HepG2 (cell line): ENCODE data around the gene METTL26. TPM values are rescaled to one million over a fixed set of nuclear protein-coding genes. Genes with fewer than 3 reads are reported as not detected.

ENCODE experiments used
- ATAC-seq: fragments of 200-7000 bp; cut with Tn5 transposase; 3 replicates; pipeline ENCODE4 v1.9.1; 2020; ENCODE audit warnings: mild to moderate bottlenecking, moderate library complexity
- BruUV-seq: library from RNA; stranded (reverse); fragments of 400-500 nt; replicated peaks from 2 replicates; lab custom pipeline; 2021; lab: Mats Ljungman, UMichigan
- CTCF ChIA-PET: fragments of 300-600 bp; formaldehyde crosslinking; extraction: SDS; loops from one replicate; lab custom pipeline; 2021; ENCODE audit warnings: low total read pairs, inconsistent platforms, low intra/inter-chr PET ratio; lab: Yijun Ruan, JAX
- POLR2A ChIA-PET: fragments of 350-600 bp; sonication (Branson Sonifier 250); formaldehyde crosslinking; loops from one replicate; lab custom pipeline; 2020; ENCODE audit warnings: antibody characterized with exemption, inconsistent platforms; lab: Yijun Ruan, JAX
- DNase-seq: peaks from one replicate; pipeline ENCODE4 v3.0.0-alpha.2; 2015; ENCODE audit warnings: low spot score
- FAIRE-seq: peaks from 3 replicates; lab custom pipeline; 2011; peaks lifted over from hg19 to GRCh38; lab: Jason Lieb, UNC
- H2AFZ ChIP-seq: one replicate; pipeline ENCODE4 v1.6.1; 2011; ENCODE audit warnings: low read length, inconsistent platforms
- H3K27ac ChIP-seq: fragments of 300-600 bp; 3 replicates; pipeline ENCODE4 v1.8.0; 2011; ENCODE audit warnings: mixed run types, mild to moderate bottlenecking, mixed read lengths, low read length, inconsistent platforms; ENCODE audit not compliant: insufficient read depth; ENCODE audit errors: extremely low read length
- H3K27me3 ChIP-seq, 2 experiments: fragments of 200-600 bp in 1 of 2; 2 replicates in 1 of 2; 3 replicates in 1 of 2; pipeline versions ENCODE4 v1.6.0 to v1.8.0; 2011; ENCODE audit warnings: low read length in 2 of 2, mild to moderate bottlenecking in 2 of 2, moderate library complexity in 2 of 2, inconsistent platforms in 1 of 2; ENCODE audit not compliant: insufficient read depth in 2 of 2, control insufficient read depth in 1 of 2
- H3K36me3 ChIP-seq, 2 experiments: fragments of 200-600 bp in 1 of 2; replicated peaks in 1 of 2; 2 replicates in 1 of 2; 3 replicates in 1 of 2; pipeline versions ENCODE4 v1.5.1 to v1.8.0; 2011; ENCODE audit warnings: low read length in 2 of 2, inconsistent platforms in 1 of 2; ENCODE audit not compliant: insufficient read depth in 2 of 2, control insufficient read depth in 1 of 2
- H3K4me1 ChIP-seq: 2 replicates; pipeline ENCODE4 v1.5.1; 2012; ENCODE audit warnings: low read length, inconsistent platforms; ENCODE audit not compliant: insufficient read depth
- H3K4me2 ChIP-seq: 2 replicates; pipeline ENCODE4 v1.6.0; 2011; ENCODE audit warnings: low read depth, low read length, inconsistent platforms
- H3K4me3 ChIP-seq, 3 experiments: fragments of 200-600 bp in 1 of 3; sonication (generic), shearing (Covaris generic) in 1 of 3; replicated peaks in 1 of 3; 2 replicates each; pipeline ENCODE4 v1.5.1; 2011 to 2016; ENCODE audit warnings: low read length in 3 of 3, inconsistent platforms in 2 of 3, low read depth in 2 of 3, mild to moderate bottlenecking in 2 of 3, control low read depth in 1 of 3, mixed read lengths in 1 of 3; ENCODE audit not compliant: insufficient read depth in 1 of 3
- H3K79me2 ChIP-seq: one replicate; pipeline ENCODE4 v1.6.1; 2011; ENCODE audit warnings: low read length, inconsistent platforms; ENCODE audit not compliant: insufficient read depth
- H3K9ac ChIP-seq: 2 replicates; pipeline ENCODE4 v1.6.0; 2011; ENCODE audit warnings: mild to moderate bottlenecking, low read depth, low read length, inconsistent platforms; ENCODE audit not compliant: insufficient read depth
- H3K9me3 ChIP-seq: 2 replicates; pipeline ENCODE4 v1.5.1; 2012; ENCODE audit warnings: mild to moderate bottlenecking, low read length
- H4K20me1 ChIP-seq: 2 replicates; pipeline ENCODE4 v1.6.0; 2011; ENCODE audit warnings: inconsistent platforms, mild to moderate bottlenecking, low read length, moderate library complexity; ENCODE audit not compliant: insufficient read depth
- ARNT2 ChIP-seq: sonication (generic); formaldehyde crosslinking; IDR thresholded peaks from 2 replicates; pipeline ENCODE4 v1.8.0; 2022; ENCODE audit warnings: mild to moderate bottlenecking, low read depth, missing genetic modification reagents, moderate library complexity
- GABPB1 ChIP-seq: IDR thresholded peaks from 2 replicates; pipeline ENCODE4 v1.6.1; 2016; ENCODE audit warnings: mild to moderate bottlenecking, missing genetic modification reagents, moderate library complexity, missing compliant biosample characterization
- HMGXB3 ChIP-seq: sonication (generic); formaldehyde crosslinking; IDR thresholded peaks from 2 replicates; pipeline ENCODE4 v1.4.0; 2020; ENCODE audit warnings: missing genetic modification reagents, borderline replicate concordance
- MAZ ChIP-seq, 2 experiments: sonication (generic) in 1 of 2; formaldehyde crosslinking in 1 of 2; IDR thresholded peaks; 2 replicates each; pipeline versions ENCODE4 v1.5.0 to v1.6.1; 2012 to 2020; ENCODE audit warnings: low read depth in 2 of 2, mild to moderate bottlenecking in 2 of 2, borderline replicate concordance in 1 of 2, improper control_type of control experiment in 1 of 2, low read length in 1 of 2, missing genetic modification reagents in 1 of 2, moderate library complexity in 1 of 2
- MXD1 ChIP-seq: sonication (generic); formaldehyde crosslinking; IDR thresholded peaks from 2 replicates; pipeline ENCODE4 v1.4.0; 2020; ENCODE audit warnings: mild to moderate bottlenecking, missing genetic modification reagents
- PATZ1 ChIP-seq: sonication (generic); formaldehyde crosslinking; IDR thresholded peaks from 2 replicates; pipeline ENCODE4 v1.4.0; 2020; ENCODE audit warnings: missing genetic modification reagents
- RBAK ChIP-seq: sonication (generic); formaldehyde crosslinking; IDR thresholded peaks from 2 replicates; pipeline ENCODE4 v1.5.1; 2020; ENCODE audit warnings: mild to moderate bottlenecking, missing genetic modification reagents
- SMC3 ChIP-seq: IDR thresholded peaks from 2 replicates; pipeline ENCODE4 v1.6.1; 2011; ENCODE audit warnings: low read length, improper control_type of control experiment
- TCF12 ChIP-seq, 2 experiments: fragments of 450-650 bp in 1 of 2; sonication (generic) in 1 of 2; formaldehyde crosslinking in 1 of 2; IDR thresholded peaks; 2 replicates each; pipeline versions ENCODE4 v1.6.1 to v1.8.0; 2017 to 2022; ENCODE audit warnings: antibody characterized with exemption in 1 of 2, mild to moderate bottlenecking in 1 of 2, missing genetic modification reagents in 1 of 2, moderate library complexity in 1 of 2
- ZNF564 ChIP-seq: sonication (generic); formaldehyde crosslinking; IDR thresholded peaks from 2 replicates; pipeline ENCODE4 v1.8.1; 2023; ENCODE audit warnings: mild to moderate bottlenecking, missing genetic modification reagents
- ZNF672 ChIP-seq: sonication (generic); formaldehyde crosslinking; IDR thresholded peaks from 2 replicates; pipeline ENCODE4 v1.8.1; 2022; ENCODE audit warnings: missing genetic modification reagents
- WGBS: methylation state at CpG from one replicate; pipeline ENCODE4 v1.1.6; 2017; ENCODE audit warnings: low lambda C conversion rate; 5-methylcytosine and 5-hydroxymethylcytosine counted together
- in situ Hi-C: cut with HindIII; loops from 2 replicates; pipeline ENCODE4 v1.10.0; 2017; ENCODE audit warnings: low pct_unique_long_range_greater_than_20kb; ENCODE audit not compliant: extremely low pct_ligation_motif_present
- intact Hi-C: fragments of 100-400 bp; cut with micrococcal nuclease; formaldehyde crosslinking; loops from one replicate; pipeline ENCODE4 v1.10.0; 2022; ENCODE audit not compliant: unreplicated experiment
- polyA plus RNA-seq, 8 experiments: library from polyadenylated mRNA; depleted of rRNA in 3 of 8; stranded (reverse) in 7 of 8; unstranded in 1 of 8; fragments of >200 nt; fragmentation: Illumina TruSeq in 4 of 8; extraction: Trizol in 4 of 8; gene quantifications; 2 replicates each; pipeline versions ENCODE4 v1.2.1 to v1.2.3, GENCODE V29; 2011 to 2016; ENCODE audit warnings: low read depth in 4 of 8, missing spikeins in 1 of 8, mixed read lengths in 1 of 8; ENCODE audit not compliant: insufficient read depth in 1 of 8
- total RNA-seq, 5 experiments: library from RNA; depleted of rRNA; stranded (reverse); fragments of >200 nt; fragmentation: Illumina TruSeq; extraction: Trizol; gene quantifications; 2 replicates each; pipeline ENCODE4 v1.2.3, GENCODE V29; 2016; ENCODE audit warnings: low read depth in 1 of 5
- TF ChIP-seq, protein P1 (sequence below): sonication (generic); formaldehyde crosslinking; IDR thresholded peaks from 2 replicates; pipeline ENCODE4 v1.5.0; 2020; ENCODE audit warnings: mild to moderate bottlenecking, missing genetic modification reagents, moderate library complexity

Gene METTL26
- total and polyA plus RNA-seq, 2 of the 13 experiments (the other 11 are each of a cell fraction or from before 2014, with no cell fraction given), result 65.5 to 70.1 TPM

- no peak overlapping the region for H3K27ac ChIP-seq
- H3K79me2 ChIP-seq, result peaks cover 16% of the 10 kb centered on the region
- no peak overlapping the region for H3K4me3 ChIP-seq
- intact Hi-C loops (no loop called here), in situ Hi-C loops (no loop called here)
- ChIA-PET CTCF (interaction anchor here (1.5 kb wide), 1 partner anchor 22 kb away, joined by 8 read pairs; no protein-coding TSS in a partner anchor), POLR2A (no interaction called here)
- peak; percentile 66 for FAIRE-seq
- no peak overlapping the region for H3K4me2 ChIP-seq
- 51% methylated on average over 6 of the region's 7 CpGs for WGBS
- no TSS peak for BruUV-seq
- H2AFZ ChIP-seq, result no peak overlapping the region
- DNase-seq, result peak; percentile 45
- no peaks in the 10 kb centered on the region for H3K9me3 ChIP-seq
- peak; percentile 87 for ATAC-seq
- H3K9ac ChIP-seq, result no peak overlapping the region
- no peaks in the 10 kb centered on the region for H4K20me1 ChIP-seq
- no peaks in the 10 kb centered on the region; a peak in 1 of 5 replicates for H3K27me3 ChIP-seq
- peaks cover 6 to 11% of the 10 kb centered on the region in 2 experiments; a peak in 4 of 5 replicates for H3K36me3 ChIP-seq
- H3K4me1 ChIP-seq, result no peaks in the 10 kb centered on the region
- TF ChIP-seq MAZ (IDR thresholded peaks at IDR 0.05; ENCODE audit: borderline replicate concordance, low read depth, low read length) (no peak), MAZ (CRISPR knock-in tag; IDR thresholded peaks at IDR 0.05; ENCODE audit: low read depth) (no peak), SMC3 (peak; percentile 46; the same call in 1 of the 2 replicates), ARNT2 (CRISPR knock-in tag) (no peak), MXD1 (no peak), GABPB1 (no peak), PATZ1 (CRISPR knock-in tag) (0 out of 2 replicates have a peak, but pooled peaks have one; percentile 22), ZNF672 (no peak), HMGXB3 (CRISPR knock-in tag) (no peak), ZNF564 (CRISPR knock-in tag) (no peak), RBAK (CRISPR knock-in tag) (no peak), TCF12 (IDR thresholded peaks at IDR 0.05) (no peak), TCF12 (CRISPR knock-in tag; IDR thresholded peaks at IDR 0.05) (no peak)
- TF ChIP-seq, protein P1, sequence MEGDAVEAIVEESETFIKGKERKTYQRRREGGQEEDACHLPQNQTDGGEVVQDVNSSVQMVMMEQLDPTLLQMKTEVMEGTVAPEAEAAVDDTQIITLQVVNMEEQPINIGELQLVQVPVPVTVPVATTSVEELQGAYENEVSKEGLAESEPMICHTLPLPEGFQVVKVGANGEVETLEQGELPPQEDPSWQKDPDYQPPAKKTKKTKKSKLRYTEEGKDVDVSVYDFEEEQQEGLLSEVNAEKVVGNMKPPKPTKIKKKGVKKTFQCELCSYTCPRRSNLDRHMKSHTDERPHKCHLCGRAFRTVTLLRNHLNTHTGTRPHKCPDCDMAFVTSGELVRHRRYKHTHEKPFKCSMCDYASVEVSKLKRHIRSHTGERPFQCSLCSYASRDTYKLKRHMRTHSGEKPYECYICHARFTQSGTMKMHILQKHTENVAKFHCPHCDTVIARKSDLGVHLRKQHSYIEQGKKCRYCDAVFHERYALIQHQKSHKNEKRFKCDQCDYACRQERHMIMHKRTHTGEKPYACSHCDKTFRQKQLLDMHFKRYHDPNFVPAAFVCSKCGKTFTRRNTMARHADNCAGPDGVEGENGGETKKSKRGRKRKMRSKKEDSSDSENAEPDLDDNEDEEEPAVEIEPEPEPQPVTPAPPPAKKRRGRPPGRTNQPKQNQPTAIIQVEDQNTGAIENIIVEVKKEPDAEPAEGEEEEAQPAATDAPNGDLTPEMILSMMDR (CRISPR knock-in tag), result peak; percentile 60
These were observed 35.3 kb downstream of the METTL26 start for GRCh38 chr16:600781-601180.
